H1 (cell line): ENCODE results near the gene PSMA5. TPM values are rescaled to one million over a fixed set of nuclear protein-coding genes. Genes with fewer than 3 reads are reported as not detected.

ENCODE experiments used
- CTCF ChIA-PET: fragments of 300-600 bp; sonication (Branson Sonifier 250); formaldehyde crosslinking; loops from one replicate; lab custom pipeline; 2021; ENCODE audit not compliant: partially characterized antibody; lab: Charles Lee
- POLR2A ChIA-PET: fragments of 300-600 bp; sonication (Branson Sonifier 250); formaldehyde crosslinking; loops from one replicate; lab custom pipeline; 2021; ENCODE audit warnings: inconsistent platforms; ENCODE audit not compliant: partially characterized antibody; lab: Charles Lee
- DNase-seq, 2 experiments: peaks; one replicate each; pipeline versions ENCODE4 v3.0.0 to v3.0.0-alpha.2; 2010 to 2022; ENCODE audit warnings: low spot score in 2 of 2, low read depth in 1 of 2, mixed read lengths in 1 of 2
- FAIRE-seq: peaks from 2 replicates; lab custom pipeline; 2011; peaks lifted over from hg19 to GRCh38; lab: Jason Lieb, UNC
- H2AFZ ChIP-seq: 2 replicates; pipeline ENCODE4 v1.8.1; 2012; ENCODE audit warnings: low read length, inconsistent platforms
- H2AK5ac ChIP-seq: 2 replicates; pipeline ENCODE4 v1.6.1; 2013; ENCODE audit warnings: low read depth, low read length
- H2BK120ac ChIP-seq: replicated peaks from 2 replicates; pipeline ENCODE3; 2013; ENCODE audit warnings: low read depth, low read length, inconsistent platforms
- H2BK12ac ChIP-seq: 2 replicates; pipeline ENCODE4 v1.6.1; 2013; ENCODE audit warnings: low read depth, low read length
- H2BK15ac ChIP-seq: 2 replicates; pipeline ENCODE4 v1.6.1; 2013; ENCODE audit warnings: low read length
- H2BK20ac ChIP-seq: 2 replicates; pipeline ENCODE4 v1.6.1; 2013; ENCODE audit warnings: low read length
- H2BK5ac ChIP-seq: 2 replicates; pipeline ENCODE4 v1.6.1; 2013; ENCODE audit warnings: low read depth, low read length
- H3K14ac ChIP-seq: 2 replicates; pipeline ENCODE4 v1.6.1; 2013; ENCODE audit warnings: inconsistent platforms; ENCODE audit not compliant: insufficient read length
- H3K18ac ChIP-seq: 2 replicates; pipeline ENCODE4 v1.6.1; 2013; ENCODE audit warnings: low read length; ENCODE audit errors: extremely low read depth
- H3K23ac ChIP-seq: 2 replicates; pipeline ENCODE4 v1.6.1; 2013; ENCODE audit warnings: inconsistent platforms; ENCODE audit not compliant: insufficient read length
- H3K23me2 ChIP-seq: 2 replicates; pipeline ENCODE4 v1.6.1; 2013; ENCODE audit warnings: low read depth, low read length
- H3K27ac ChIP-seq: 2 replicates; pipeline ENCODE4 v1.6.1; 2011; ENCODE audit warnings: low read depth, low read length, inconsistent platforms
- H3K27me3 ChIP-seq, 4 experiments: replicated peaks in 1 of 4; 1 replicate in 1 of 4; 2 replicates in 3 of 4; pipeline versions ENCODE4 v1.6.1 to v1.8.1; 2011 to 2013; ENCODE audit warnings: low read length in 3 of 4, mild to moderate bottlenecking in 3 of 4, inconsistent platforms in 2 of 4, mixed read lengths in 2 of 4, moderate library complexity in 1 of 4; ENCODE audit not compliant: control insufficient read depth in 3 of 4, insufficient read depth in 3 of 4; ENCODE audit errors: extremely low read depth in 1 of 4
- H3K36me3 ChIP-seq, 4 experiments: 2 replicates each; pipeline versions ENCODE4 v1.6.1 to v1.8.1; 2011 to 2013; ENCODE audit warnings: mild to moderate bottlenecking in 4 of 4, low read length in 3 of 4, moderate library complexity in 2 of 4, control low read depth in 1 of 4, inconsistent platforms in 1 of 4; ENCODE audit not compliant: insufficient read depth in 4 of 4, control insufficient read depth in 2 of 4
- H3K4ac ChIP-seq: replicated peaks from 2 replicates; pipeline ENCODE3; 2013; ENCODE audit warnings: low read length, low read depth, mixed read lengths, inconsistent platforms; ENCODE audit not compliant: insufficient read length
- H3K4me1 ChIP-seq, 4 experiments: replicated peaks in 1 of 4; 1 replicate in 1 of 4; 2 replicates in 3 of 4; pipeline versions ENCODE4 v1.6.1 to v1.8.1; 2011 to 2013; ENCODE audit warnings: low read length in 3 of 4, inconsistent platforms in 2 of 4, mixed read lengths in 1 of 4; ENCODE audit not compliant: insufficient read depth in 4 of 4, control insufficient read depth in 3 of 4
- H3K4me2 ChIP-seq, 2 experiments: 2 replicates each; pipeline versions ENCODE4 v1.6.1 to v1.8.1; 2011 to 2013; ENCODE audit warnings: low read depth in 2 of 2, low read length in 2 of 2, control low read depth in 1 of 2, inconsistent platforms in 1 of 2, mild to moderate bottlenecking in 1 of 2; ENCODE audit not compliant: insufficient read depth in 1 of 2
- H3K4me3 ChIP-seq, 4 experiments: fragments of 200-600, 300-600 bp in 1 of 4; sonication (generic), shearing (Covaris generic), sonication (Bioruptor Twin) in 1 of 4; 2 replicates each; pipeline versions ENCODE4 v1.5.1 to v1.8.1; 2011 to 2016; ENCODE audit warnings: low read length in 4 of 4, low read depth in 3 of 4, control low read depth in 2 of 4, inconsistent platforms in 2 of 4, mild to moderate bottlenecking in 2 of 4, mixed read lengths in 1 of 4, moderate library complexity in 1 of 4; ENCODE audit not compliant: insufficient read depth in 2 of 4; ENCODE audit errors: extremely low read depth in 1 of 4
- H3K56ac ChIP-seq: replicated peaks from 2 replicates; pipeline ENCODE3; 2013; ENCODE audit warnings: low read depth, mild to moderate bottlenecking, mixed read lengths, low read length, inconsistent platforms; ENCODE audit not compliant: insufficient read length
- H3K79me1 ChIP-seq: 2 replicates; pipeline ENCODE4 v1.6.1; 2013; ENCODE audit warnings: low read depth, low read length, control low read depth
- H3K79me2 ChIP-seq, 2 experiments: 2 replicates each; pipeline versions ENCODE4 v1.6.1 to v1.8.1; 2012 to 2013; ENCODE audit warnings: low read length in 2 of 2, mild to moderate bottlenecking in 2 of 2, inconsistent platforms in 1 of 2; ENCODE audit not compliant: insufficient read depth in 2 of 2, control insufficient read depth in 1 of 2
- H3K9ac ChIP-seq, 4 experiments: replicated peaks in 1 of 4; 1 replicate in 1 of 4; 2 replicates in 3 of 4; pipeline versions ENCODE4 v1.6.1 to v1.8.1; 2011 to 2013; ENCODE audit warnings: low read depth in 3 of 4, low read length in 3 of 4, control low read depth in 2 of 4, mild to moderate bottlenecking in 2 of 4, moderate library complexity in 2 of 4, inconsistent platforms in 1 of 4; ENCODE audit errors: extremely low read depth in 1 of 4
- H3K9me3 ChIP-seq, 2 experiments: 2 replicates each; pipeline versions ENCODE4 v1.6.1 to v1.8.1; 2012 to 2013; ENCODE audit warnings: mild to moderate bottlenecking in 2 of 2, moderate library complexity in 2 of 2, control low read depth in 1 of 2, inconsistent platforms in 1 of 2, low read depth in 1 of 2, low read length in 1 of 2, mixed read lengths in 1 of 2; ENCODE audit not compliant: insufficient read depth in 2 of 2
- H4K20me1 ChIP-seq, 2 experiments: replicated peaks in 1 of 2; 2 replicates each; pipeline versions ENCODE3 to v1.8.1; 2011 to 2013; ENCODE audit warnings: inconsistent platforms in 2 of 2, low read length in 2 of 2, mild to moderate bottlenecking in 1 of 2; ENCODE audit not compliant: insufficient read depth in 2 of 2, control insufficient read depth in 1 of 2
- H4K5ac ChIP-seq: 2 replicates; pipeline ENCODE4 v1.6.1; 2013; ENCODE audit warnings: low read length, low read depth, mixed read lengths, inconsistent platforms; ENCODE audit not compliant: insufficient read length
- H4K8ac ChIP-seq: 2 replicates; pipeline ENCODE4 v1.8.0; 2013; ENCODE audit warnings: mild to moderate bottlenecking, moderate library complexity, low read length, inconsistent platforms; ENCODE audit not compliant: insufficient read depth; ENCODE audit errors: extremely low read depth
- H4K91ac ChIP-seq: replicated peaks from 2 replicates; pipeline ENCODE3; 2013; ENCODE audit warnings: low read length, mixed read lengths, inconsistent platforms; ENCODE audit not compliant: insufficient read length
- RXRA ChIP-seq: IDR thresholded peaks from 2 replicates; pipeline ENCODE4 v1.6.1; 2011; ENCODE audit warnings: low read depth, mild to moderate bottlenecking, low read length, moderate library complexity; ENCODE audit not compliant: insufficient read depth
- TAF1 ChIP-seq: IDR thresholded peaks from 2 replicates; pipeline ENCODE4 v1.6.1; 2011; ENCODE audit warnings: mild to moderate bottlenecking, low read depth, low read length
- TBP ChIP-seq: IDR thresholded peaks from 2 replicates; pipeline ENCODE4 v1.6.1; 2011; ENCODE audit warnings: low read depth, low read length, improper control_type of control experiment
- TCF12 ChIP-seq: IDR thresholded peaks from 2 replicates; pipeline ENCODE4 v1.6.1; 2011; ENCODE audit warnings: low read depth, mild to moderate bottlenecking, low read length
- WGBS, 2 experiments: shearing (Covaris generic) in 1 of 2; methylation state at CpG; one replicate each; pipeline versions ENCODE4 v1.1.6 to v1.1.7; 2013 to 2015; ENCODE audit warnings: low lambda C conversion rate in 2 of 2, mixed read lengths in 2 of 2, inconsistent platforms in 1 of 2, low coverage in 1 of 2, missing lambda C conversion rate in 1 of 2; ENCODE audit not compliant: insufficient replicate concordance in 2 of 2, insufficient coverage in 1 of 2, insufficient read length in 1 of 2; ENCODE audit errors: extremely low coverage in 1 of 2, missing lambda C conversion rate in 1 of 2; 5-methylcytosine and 5-hydroxymethylcytosine counted together
- polyA plus RNA-seq, 7 experiments: library from polyadenylated mRNA; depleted of rRNA in 3 of 7; stranded (reverse) in 5 of 7; unstranded in 2 of 7; fragments of >200 nt in 5 of 7; fragments of 200-250 nt in 2 of 7; gene quantifications; 1 replicate in 5 of 7; 2 replicates in 1 of 7; 4 replicates in 1 of 7; pipeline versions ENCODE4 v1.2.1 to v1.2.3, GENCODE V29; 2011 to 2013; ENCODE audit warnings: missing spikeins in 2 of 7, mixed read lengths in 2 of 7
- total RNA-seq: library from RNA; stranded (reverse); fragmentation: NEBNext Ultra II Directional; extraction: Animal tissue kit (Norgen Biotek cat#: 25700); gene quantifications from 2 replicates; pipeline ENCODE4 v1.2.1, GENCODE V29; 2021

Gene PSMA5
- total and polyA plus RNA-seq, 2 of the 8 experiments (the other 6 are each of a cell fraction or from before 2014, with no cell fraction given) = 140 to 166 TPM

- no peak overlapping the region for H3K4me3 ChIP-seq
- no peak overlapping the region for H2BK12ac ChIP-seq
- H3K4me2 ChIP-seq = no peak overlapping the region
- TF ChIP-seq TCF12 = no peak
- no peak for TF ChIP-seq TAF1
- no peak for TF ChIP-seq RXRA
- no peak for TF ChIP-seq TBP
- H4K91ac ChIP-seq = no peak overlapping the region
- no peak overlapping the region for H4K8ac ChIP-seq
- no peak overlapping the region for H2BK15ac ChIP-seq
- no peak overlapping the region for H3K4ac ChIP-seq
- H3K36me3 ChIP-seq = peaks cover 0 to 22% (median 4%) of the 10 kb centered on the region in 4 experiments; a peak in 4 of 8 replicates
- no peak overlapping the region for H3K56ac ChIP-seq
- WGBS, 2 experiments = 93% methylated on average over 6 of the region's 6 CpGs; no CpG with 5 or more reads in 1 of the 2 experiments
- FAIRE-seq (no peak), DNase-seq (no peak)
- no peak overlapping the region for H3K18ac ChIP-seq
- peaks cover 4 to 35% of the 10 kb centered on the region in 2 experiments; a peak in 3 of 4 replicates for H3K79me2 ChIP-seq
- H4K20me1 ChIP-seq = peaks cover 0 to 5% of the 10 kb centered on the region in 2 experiments
- H2BK20ac ChIP-seq = no peak overlapping the region
- H3K27me3 ChIP-seq = no peaks in the 10 kb centered on the region
- ChIA-PET CTCF (interaction anchor here (1.1 to 3.0 kb wide), 5 partner anchors 11 to 91 kb away, joined by 3 to 8 read pairs (median 3); no protein-coding TSS in a partner anchor), POLR2A (no interaction called here)
- no peak overlapping the region for H3K27ac ChIP-seq
- H3K9ac ChIP-seq = no peak overlapping the region
- no peak overlapping the region for H3K23ac ChIP-seq
- H3K79me1 ChIP-seq = peaks cover 2% of the 10 kb centered on the region
- H3K14ac ChIP-seq = no peak overlapping the region
- no peaks in the 10 kb centered on the region; the same call in 1 of the 2 replicates for H3K23me2 ChIP-seq
- H3K9me3 ChIP-seq = no peaks in the 10 kb centered on the region
- H2BK5ac ChIP-seq = no peak overlapping the region
- H2AK5ac ChIP-seq = no peak overlapping the region
- H3K4me1 ChIP-seq = peaks cover 0 to 10% (median 2%) of the 10 kb centered on the region in 4 experiments; a peak in 2 of 7 replicates
- H2BK120ac ChIP-seq = no peak overlapping the region
- H4K5ac ChIP-seq = no peak overlapping the region
- no peak overlapping the region for H2AFZ ChIP-seq
Observed at GRCh38 chr1:109369167-109369746, 57.0 kb downstream of the PSMA5 start.
